Omental fat pad (tissue), 4 donors: ENCODE results near the gene SLC39A11. TPM values are rescaled to one million over a fixed set of nuclear protein-coding genes. Genes with fewer than 3 reads are reported as not detected.

Experiments used
- ATAC-seq: fragments of 150-250 bp; one replicate; pipeline ENCODE4 v1.9.1; 2016; ENCODE audit warnings: mild to moderate bottlenecking, moderate library complexity; ENCODE audit not compliant: low FRiP score
- DNase-seq: peaks from one replicate; pipeline ENCODE4 v3.0.0-alpha.2; 2019; ENCODE audit warnings: low spot score
- total RNA-seq, 4 donors: library from RNA; depleted of rRNA; stranded (reverse); fragments of >200 nt; gene quantifications; one replicate each; pipeline ENCODE4 v1.1.0, GENCODE V29; 2016
- TF ChIP-seq, protein P1 (sequence below), 3 donors: fragments of 450-650 bp; IDR thresholded peaks; one replicate each; pipeline ENCODE4 v1.5.1; 2016 to 2017; ENCODE audit warnings: antibody characterized with exemption in 3 of 3, mild to moderate bottlenecking in 3 of 3, moderate library complexity in 2 of 3

Gene SLC39A11
- total RNA-seq, 4 donors from 2014 or later, result 18.8 to 42.4 (median 31.3) TPM

DNA sequence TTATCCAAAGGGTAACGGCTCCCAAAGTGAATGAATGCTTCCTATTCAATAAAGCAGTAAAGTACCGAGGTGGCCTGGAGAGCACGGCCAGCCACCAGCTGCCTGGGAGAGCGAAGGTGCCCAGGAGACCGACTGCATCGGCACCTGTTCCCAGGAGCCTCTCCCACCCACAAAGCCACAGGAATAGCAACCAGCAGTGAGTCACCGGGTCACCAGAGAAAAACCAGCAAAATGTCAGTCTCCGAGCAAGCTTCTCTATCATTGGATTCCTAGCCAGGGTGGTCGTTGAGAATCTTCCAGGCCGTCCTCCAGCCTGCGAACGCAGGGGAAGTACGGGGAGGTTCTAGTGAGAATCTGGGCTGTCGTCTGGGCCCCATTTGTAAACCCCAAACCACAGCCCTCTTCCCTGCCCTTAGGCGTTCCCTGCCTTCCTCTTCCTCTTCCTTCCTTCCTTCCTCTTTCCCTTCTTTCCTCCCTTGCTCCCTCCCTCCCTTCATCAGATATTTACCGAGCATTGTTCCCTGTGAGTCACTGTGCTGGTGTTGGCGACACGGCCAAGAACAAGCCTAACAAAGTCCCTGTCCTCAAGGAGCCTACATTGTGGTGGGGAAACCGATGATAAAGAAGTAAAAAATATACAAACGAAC lies 114.6 kb downstream of the SLC39A11 start:
- no peak for ATAC-seq
- TF ChIP-seq, protein P1, sequence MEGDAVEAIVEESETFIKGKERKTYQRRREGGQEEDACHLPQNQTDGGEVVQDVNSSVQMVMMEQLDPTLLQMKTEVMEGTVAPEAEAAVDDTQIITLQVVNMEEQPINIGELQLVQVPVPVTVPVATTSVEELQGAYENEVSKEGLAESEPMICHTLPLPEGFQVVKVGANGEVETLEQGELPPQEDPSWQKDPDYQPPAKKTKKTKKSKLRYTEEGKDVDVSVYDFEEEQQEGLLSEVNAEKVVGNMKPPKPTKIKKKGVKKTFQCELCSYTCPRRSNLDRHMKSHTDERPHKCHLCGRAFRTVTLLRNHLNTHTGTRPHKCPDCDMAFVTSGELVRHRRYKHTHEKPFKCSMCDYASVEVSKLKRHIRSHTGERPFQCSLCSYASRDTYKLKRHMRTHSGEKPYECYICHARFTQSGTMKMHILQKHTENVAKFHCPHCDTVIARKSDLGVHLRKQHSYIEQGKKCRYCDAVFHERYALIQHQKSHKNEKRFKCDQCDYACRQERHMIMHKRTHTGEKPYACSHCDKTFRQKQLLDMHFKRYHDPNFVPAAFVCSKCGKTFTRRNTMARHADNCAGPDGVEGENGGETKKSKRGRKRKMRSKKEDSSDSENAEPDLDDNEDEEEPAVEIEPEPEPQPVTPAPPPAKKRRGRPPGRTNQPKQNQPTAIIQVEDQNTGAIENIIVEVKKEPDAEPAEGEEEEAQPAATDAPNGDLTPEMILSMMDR (IDR thresholded peaks at IDR 0.05), result no peak
- DNase-seq, result no peak

DNA sequence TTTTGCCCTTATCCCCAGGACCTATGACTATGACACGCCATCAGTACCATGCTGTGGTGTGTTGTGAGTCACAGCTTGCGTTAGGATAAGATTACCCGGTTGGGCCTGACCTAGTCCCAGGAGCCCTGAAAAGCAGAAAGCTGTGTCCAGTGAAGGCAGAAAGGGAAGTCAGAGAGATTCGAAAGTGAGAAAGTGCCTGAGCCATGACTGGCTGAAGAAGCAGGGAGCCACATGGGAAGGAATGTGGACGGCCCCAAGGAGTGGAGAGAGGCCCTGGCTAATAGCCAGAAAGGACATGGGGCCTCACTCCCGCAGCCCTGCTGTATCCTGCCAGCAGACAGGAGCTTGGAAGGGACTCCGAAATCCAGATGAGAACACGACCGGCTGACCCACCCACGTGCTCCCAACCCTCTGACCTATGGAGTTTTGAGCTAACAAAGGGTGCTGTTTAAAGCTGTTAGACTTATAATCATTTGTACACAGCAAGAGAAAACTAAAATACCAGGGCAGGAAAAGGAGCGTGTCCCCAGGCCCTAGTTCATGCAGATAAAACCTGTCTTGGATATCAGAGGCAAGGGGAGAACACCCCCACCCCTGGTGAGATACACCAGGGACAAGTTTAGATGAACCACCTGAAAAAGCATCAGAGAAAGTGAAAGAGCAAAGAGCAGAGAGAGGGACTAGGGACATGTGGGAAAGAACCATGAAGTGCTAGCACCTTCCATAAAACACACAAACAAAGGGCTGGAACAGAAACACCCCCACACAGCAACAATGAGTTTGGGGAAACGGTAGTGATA lies 115.3 kb downstream of the SLC39A11 start:
- DNase-seq, result no peak
- TF ChIP-seq, protein P1 (IDR thresholded peaks at IDR 0.05), result no peak
- peak; percentile 85 for ATAC-seq

DNA sequence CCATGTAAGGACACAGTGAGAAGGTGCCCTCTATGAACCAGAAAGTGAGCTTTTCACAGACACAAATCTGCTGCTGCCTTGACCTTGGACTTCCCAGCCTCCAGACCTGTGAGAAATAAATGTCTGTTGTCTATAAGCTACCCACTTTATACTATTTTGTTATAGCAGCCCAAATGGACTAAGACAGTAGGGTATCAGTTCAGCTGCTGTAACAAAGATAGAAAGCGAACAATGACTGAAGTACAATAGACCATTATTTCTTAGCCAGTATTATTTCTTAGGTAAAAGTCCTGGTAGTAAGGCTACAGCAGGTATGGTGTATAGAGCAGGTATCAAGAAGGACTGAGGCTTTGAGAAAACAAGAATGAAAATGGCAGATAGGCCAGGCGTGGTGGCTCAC lies 117.0 kb downstream of the SLC39A11 start:
- DNase-seq (no peak), ATAC-seq (no peak)
- TF ChIP-seq, protein P1 (IDR thresholded peaks at IDR 0.05), result no peak

DNA sequence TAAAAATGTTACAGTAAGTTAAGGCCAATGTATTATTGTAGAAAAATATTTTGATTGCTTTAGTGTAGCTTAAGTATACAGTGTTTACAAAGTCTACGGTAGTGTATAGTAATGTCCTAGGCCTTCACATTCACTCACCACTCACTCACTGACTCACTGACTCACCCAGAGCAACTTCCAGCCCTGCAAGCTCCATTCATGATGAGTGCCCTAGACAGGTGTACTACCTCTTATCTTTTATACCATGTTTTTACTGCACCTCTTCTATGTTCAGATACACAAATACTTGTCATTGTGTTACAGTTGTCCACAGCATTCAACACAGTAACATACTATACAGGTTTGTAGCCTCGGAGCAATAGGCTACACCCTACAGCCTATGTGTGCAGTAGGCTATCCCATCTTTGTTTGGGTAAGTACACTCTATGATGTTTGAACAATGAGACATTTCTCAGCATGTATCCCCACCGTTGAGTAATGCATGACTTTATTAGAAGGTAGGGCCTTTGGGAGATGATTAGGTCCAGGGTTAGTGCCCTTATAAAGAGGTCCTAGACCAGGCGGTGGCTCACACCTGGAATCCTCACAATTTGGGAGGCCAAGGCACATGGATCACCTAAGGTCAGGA lies 117.8 kb downstream of the SLC39A11 start:
- TF ChIP-seq, protein P1 (IDR thresholded peaks at IDR 0.05), result no peak
- ATAC-seq, result no peak
- no peak for DNase-seq

DNA sequence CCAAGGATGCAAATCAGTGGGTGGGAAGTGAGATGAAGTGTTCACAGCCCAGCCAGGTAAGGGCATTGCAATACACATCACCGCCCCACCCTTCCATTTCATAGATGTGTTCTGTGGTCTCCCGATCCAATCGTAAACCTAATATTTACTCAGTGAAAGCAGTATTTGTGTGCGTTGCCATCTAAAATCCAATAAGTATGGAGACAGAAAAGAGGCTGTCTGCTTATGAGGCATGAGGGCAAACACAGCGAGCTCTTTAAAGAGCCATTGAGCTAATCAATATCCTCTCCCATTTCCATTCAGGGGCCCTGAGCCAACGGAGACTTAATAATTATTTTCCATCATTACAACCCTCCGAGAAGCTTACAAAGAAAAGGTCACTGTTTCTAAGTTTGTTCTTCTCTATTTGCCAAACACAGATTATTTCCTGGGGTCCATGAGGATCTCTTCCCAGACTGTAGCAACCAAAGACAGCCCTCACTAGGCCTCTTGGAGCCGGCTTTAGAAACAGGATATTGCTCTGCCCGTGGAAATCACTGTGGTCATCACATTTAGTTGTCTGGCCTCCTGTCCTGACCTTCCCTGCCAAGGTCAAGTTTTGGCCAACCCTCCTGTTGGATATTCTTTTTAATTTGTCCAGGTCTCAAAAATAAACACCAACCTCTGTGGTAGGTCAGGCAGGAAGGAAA lies 120.1 kb downstream of the SLC39A11 start:
- TF ChIP-seq, protein P1 (IDR thresholded peaks at IDR 0.05), result no peak
- DNase-seq (no peak), ATAC-seq (no peak)

DNA sequence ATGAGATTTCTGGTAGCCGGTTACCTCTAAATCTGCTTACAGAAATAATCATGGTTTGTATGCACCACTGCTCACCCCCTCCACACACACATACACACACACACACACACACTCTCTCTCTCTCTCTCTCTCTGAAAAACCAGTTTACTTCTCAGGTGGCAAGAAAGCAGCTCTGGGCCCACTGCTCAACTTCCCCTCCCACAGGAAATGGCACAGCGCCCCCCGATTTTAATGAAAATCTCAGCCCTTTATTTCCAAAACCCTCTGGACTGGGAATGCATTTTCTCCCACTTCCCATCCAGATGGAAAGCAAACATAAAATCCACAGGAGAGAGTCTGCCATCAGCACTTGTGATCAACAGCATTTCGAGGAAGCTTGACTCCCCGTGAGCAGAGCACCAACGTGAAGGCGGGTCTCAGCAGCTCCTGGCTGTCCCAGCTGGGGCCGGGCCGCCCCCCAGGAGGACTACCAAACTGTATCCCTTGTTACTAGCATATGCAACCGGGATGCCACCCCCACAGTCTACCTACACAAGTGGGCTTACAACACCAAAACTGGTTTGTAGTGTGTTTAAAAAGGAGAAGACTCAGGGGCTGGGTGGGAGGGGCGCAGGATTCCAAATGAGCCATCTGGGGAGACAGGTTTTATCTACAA lies 121.1 kb downstream of the SLC39A11 start:
- DNase-seq (no peak), ATAC-seq (no peak)
- TF ChIP-seq, protein P1 (IDR thresholded peaks at IDR 0.05), result no peak
